Measurements from ENCODE around the gene SH2D3C.

- TF ChIP-seq CTCF (IDR thresholded peaks at IDR 0.05) (peak; percentile 75 to 95 (median 93)), POLR2A (IDR thresholded peaks at IDR 0.05) (peak in 1 of 2 donors; percentile 55)
Measured at GRCh38 chr9:127785023-127785932, 6.8 kb upstream of the SH2D3C start.
